Glutamatergic neuron (in vitro differentiated cells): ENCODE measurements around the gene ARV1. TPM values are rescaled to one million over a fixed set of nuclear protein-coding genes. Genes with fewer than 3 reads are reported as not detected.

Experiments used
- DNase-seq: peaks from one replicate; pipeline ENCODE4 v3.0.0; 2022
- H3K27ac Mint-ChIP-seq: one replicate; pipeline ENCODE4 v1.8.0; 2020; ENCODE audit warnings: mild to moderate bottlenecking, mixed read lengths, inconsistent platforms; ENCODE audit not compliant: unreplicated experiment
- H3K27me3 Mint-ChIP-seq: one replicate; pipeline ENCODE4 v1.8.0; 2020; ENCODE audit warnings: mild to moderate bottlenecking, moderate library complexity, mixed read lengths, inconsistent platforms; ENCODE audit not compliant: unreplicated experiment
- H3K36me3 Mint-ChIP-seq: one replicate; pipeline ENCODE4 v1.8.0; 2020; ENCODE audit warnings: mild to moderate bottlenecking, mixed read lengths, inconsistent platforms; ENCODE audit not compliant: unreplicated experiment
- H3K4me1 Mint-ChIP-seq: one replicate; pipeline ENCODE4 v1.8.0; 2020; ENCODE audit warnings: mild to moderate bottlenecking, low read depth, mixed read lengths, inconsistent platforms; ENCODE audit not compliant: unreplicated experiment
- H3K4me3 Mint-ChIP-seq: one replicate; pipeline ENCODE4 v1.8.0; 2020; ENCODE audit warnings: mild to moderate bottlenecking, mixed read lengths, inconsistent platforms; ENCODE audit not compliant: unreplicated experiment
- H3K9me3 Mint-ChIP-seq: one replicate; pipeline ENCODE4 v1.8.0; 2020; ENCODE audit warnings: mild to moderate bottlenecking, moderate library complexity, mixed read lengths, inconsistent platforms; ENCODE audit not compliant: unreplicated experiment
- CTCF ChIP-seq: fragments of 200-600 bp; sonication (generic); IDR thresholded peaks from one replicate; pipeline ENCODE4 v1.5.0; 2021; ENCODE audit not compliant: partially characterized antibody, unreplicated experiment
- total RNA-seq: library from RNA; stranded (reverse); fragmentation: NEBNext Ultra II Directional; extraction: Animal tissue kit (Norgen Biotek cat#: 25700); gene quantifications from one replicate; pipeline ENCODE4 v1.2.1, GENCODE V29; 2021; ENCODE audit not compliant: unreplicated experiment

Gene ARV1
- total RNA-seq, 1 donor from 2014 or later: 18.3 TPM

GRCh38 chr1:231049121-231049979 lies 70.5 kb downstream of the ARV1 start:
- Mint-ChIP-seq H3K27me3 (peaks cover 16% of the 10 kb centered on the region), H3K4me3 (no peak overlapping the region), H3K36me3 (no peaks in the 10 kb centered on the region), H3K27ac (no peak overlapping the region), H3K4me1 (no peaks in the 10 kb centered on the region), H3K9me3 (no peaks in the 10 kb centered on the region)
- no peak for DNase-seq
- no peak for TF ChIP-seq CTCF

Other genes starting within 250 kb of the ARV1 start
- gene CAPN9, start 231.7 kb upstream of the ARV1 start, total RNA-seq: not detected
- 27.3 TPM for gene C1orf198, start 110.6 kb upstream of the ARV1 start, total RNA-seq
- gene TTC13, start 233 bp upstream of the ARV1 start, total RNA-seq: 25.1 TPM
- 6.4 TPM for gene FAM89A, start 61.2 kb downstream of the ARV1 start, total RNA-seq
- 3.9 TPM for gene TRIM67, start 183.0 kb downstream of the ARV1 start, total RNA-seq